A673 (cell line): ENCODE results near the gene USP17L29.
"Not testable (repeated sequence)": the region's sequence is repeated elsewhere in the genome, so short reads cannot be mapped to it uniquely, and the experiment has no call there.

Experiments
- EZH2 ChIP-seq: fragments of 200-600 bp; sonication (generic); IDR thresholded peaks from 2 replicates; pipeline ENCODE4 v1.6.1; 2017; ENCODE audit warnings: borderline replicate concordance, low read depth, mild to moderate bottlenecking, mixed read lengths, antibody characterized with exemption, low read length; ENCODE audit not compliant: poor library complexity, severe bottlenecking
- TF ChIP-seq, protein P1 (sequence below): fragments of 300-800, 200-600 bp; sonication (generic); conservative IDR thresholded peaks from 2 replicates; pipeline ENCODE4 v1.5.1; 2017; ENCODE audit warnings: low read depth, mild to moderate bottlenecking, antibody characterized with exemption, low read length, moderate library complexity, mixed read lengths

DNA sequence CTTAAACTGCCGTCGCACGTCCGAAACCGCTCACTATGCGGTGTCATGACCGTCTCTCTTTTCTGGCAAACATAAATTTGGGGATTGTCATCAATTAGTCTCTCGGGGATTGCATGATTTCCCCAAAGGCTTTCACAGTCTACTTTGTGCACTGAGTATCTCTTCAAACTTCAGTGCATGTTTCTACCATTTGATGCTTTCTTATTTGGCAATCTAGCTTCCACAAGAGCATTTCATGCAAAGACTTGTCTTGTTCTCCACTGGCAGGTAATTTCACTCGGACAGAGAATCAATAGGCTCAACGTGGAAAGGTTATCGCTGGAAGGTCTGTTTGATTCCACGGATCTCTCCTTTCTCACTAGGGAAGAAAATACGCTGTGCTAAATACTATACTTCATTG is 29.2 kb upstream of the USP17L29 start:
- TF ChIP-seq, protein P1, sequence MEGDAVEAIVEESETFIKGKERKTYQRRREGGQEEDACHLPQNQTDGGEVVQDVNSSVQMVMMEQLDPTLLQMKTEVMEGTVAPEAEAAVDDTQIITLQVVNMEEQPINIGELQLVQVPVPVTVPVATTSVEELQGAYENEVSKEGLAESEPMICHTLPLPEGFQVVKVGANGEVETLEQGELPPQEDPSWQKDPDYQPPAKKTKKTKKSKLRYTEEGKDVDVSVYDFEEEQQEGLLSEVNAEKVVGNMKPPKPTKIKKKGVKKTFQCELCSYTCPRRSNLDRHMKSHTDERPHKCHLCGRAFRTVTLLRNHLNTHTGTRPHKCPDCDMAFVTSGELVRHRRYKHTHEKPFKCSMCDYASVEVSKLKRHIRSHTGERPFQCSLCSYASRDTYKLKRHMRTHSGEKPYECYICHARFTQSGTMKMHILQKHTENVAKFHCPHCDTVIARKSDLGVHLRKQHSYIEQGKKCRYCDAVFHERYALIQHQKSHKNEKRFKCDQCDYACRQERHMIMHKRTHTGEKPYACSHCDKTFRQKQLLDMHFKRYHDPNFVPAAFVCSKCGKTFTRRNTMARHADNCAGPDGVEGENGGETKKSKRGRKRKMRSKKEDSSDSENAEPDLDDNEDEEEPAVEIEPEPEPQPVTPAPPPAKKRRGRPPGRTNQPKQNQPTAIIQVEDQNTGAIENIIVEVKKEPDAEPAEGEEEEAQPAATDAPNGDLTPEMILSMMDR = not testable (repeated sequence)
- not testable (repeated sequence) for TF ChIP-seq EZH2
